Jurkat, Clone E6-1 (cell line): Measurements from ENCODE around the gene BEX3. TPM values are rescaled to one million over a fixed set of nuclear protein-coding genes. Genes with fewer than 3 reads are reported as not detected.
"Not testable (repeated sequence)": the region's sequence is repeated elsewhere in the genome, so short reads cannot be mapped to it uniquely, and the experiment has no call there.

Experiments used
- DNase-seq: peaks from one replicate; pipeline ENCODE4 v3.0.0-alpha.2; 2011; ENCODE audit warnings: low read depth, low spot score
- H3K4me3 ChIP-seq: 2 replicates; pipeline ENCODE4 v1.5.1; 2011; ENCODE audit warnings: mild to moderate bottlenecking, low read length, control low read depth, moderate library complexity
- polyA plus RNA-seq: library from polyadenylated mRNA; unstranded; fragments of >200 nt; gene quantifications from one replicate; pipeline ENCODE4 v1.2.1, GENCODE V29; 2012; ENCODE audit warnings: missing spikeins; ENCODE audit not compliant: insufficient read length, insufficient read depth

BEX3 gene
- polyA plus RNA-seq, result 162 TPM

- peak within 1 kb of the TSS; percentile 63 for H3K4me3 ChIP-seq
- DNase-seq, result peak; percentile 28
These were observed at the start of gene BEX3 for GRCh38 chrX:103376118-103376978. TSS of gene BEX3 (plus strand) at chrX:103376538. CDS start at chrX:103377522, 984 bp downstream.

GRCh38 chrX:103329991-103330390 lies 46.3 kb upstream of the BEX3 start, which contains the start of gene TCEAL7:
TSS of gene TCEAL7 (plus strand) at chrX:103330239. CDS start at chrX:103331404, 1,165 bp downstream.
- no peak within 1 kb of the TSS for H3K4me3 ChIP-seq
- no peak for DNase-seq

- no peak for DNase-seq
- no peak overlapping the region for H3K4me3 ChIP-seq
These were observed 45.6 kb upstream of the BEX3 start for GRCh38 chrX:103330681-103331288.

GRCh38 chrX:103338663-103339062 lies 37.7 kb upstream of the BEX3 start:
- no peak for DNase-seq
- H3K4me3 ChIP-seq, result no peak overlapping the region

GRCh38 chrX:103343105-103343504 lies 33.2 kb upstream of the BEX3 start:
- DNase-seq, result peak; percentile 28
- no peak overlapping the region for H3K4me3 ChIP-seq

GRCh38 chrX:103344606-103345005 lies 31.7 kb upstream of the BEX3 start:
- no peak for DNase-seq
- no peak overlapping the region for H3K4me3 ChIP-seq

GRCh38 chrX:103347682-103348397 lies 28.5 kb upstream of the BEX3 start:
- no peak overlapping the region for H3K4me3 ChIP-seq
- DNase-seq, result no peak

GRCh38 chrX:103356130-103356798 lies 20.1 kb upstream of the BEX3 start, which contains the start of gene TCEAL9:
TSS of gene TCEAL9 (plus strand) at chrX:103356506. CDS start at chrX:103357685, 1,179 bp downstream.
- DNase-seq, result peak; percentile 39
- H3K4me3 ChIP-seq, result peak within 1 kb of the TSS; percentile 74

GRCh38 chrX:103356858-103357257 lies 19.5 kb upstream of the BEX3 start:
- DNase-seq, result no peak
- H3K4me3 ChIP-seq, result peak overlapping the region; percentile 74

GRCh38 chrX:103357871-103358270 lies 18.5 kb upstream of the BEX3 start:
- no peak overlapping the region for H3K4me3 ChIP-seq
- no peak for DNase-seq

GRCh38 chrX:103359605-103360004 lies 16.7 kb upstream of the BEX3 start:
- not testable (repeated sequence) for DNase-seq, H3K4me3 ChIP-seq

- no peak for DNase-seq
- no peak overlapping the region for H3K4me3 ChIP-seq
These were observed 16.2 kb upstream of the BEX3 start for GRCh38 chrX:103360092-103360491.

GRCh38 chrX:103360916-103361315 lies 15.4 kb upstream of the BEX3 start:
- no peak overlapping the region for H3K4me3 ChIP-seq
- DNase-seq, result no peak

GRCh38 chrX:103361798-103362197 lies 14.5 kb upstream of the BEX3 start:
- DNase-seq, result no peak
- no peak overlapping the region for H3K4me3 ChIP-seq

GRCh38 chrX:103362474-103362873 lies 13.9 kb upstream of the BEX3 start:
- DNase-seq, result no peak
- H3K4me3 ChIP-seq, result no peak overlapping the region

GRCh38 chrX:103363046-103363445 lies 13.3 kb upstream of the BEX3 start:
- H3K4me3 ChIP-seq, result no peak overlapping the region
- DNase-seq, result no peak

- DNase-seq, result no peak
- H3K4me3 ChIP-seq, result no peak overlapping the region
These were observed 8.8 kb upstream of the BEX3 start for GRCh38 chrX:103367502-103367901.

- no peak overlapping the region for H3K4me3 ChIP-seq
- no peak for DNase-seq
These were observed 6.9 kb upstream of the BEX3 start for GRCh38 chrX:103369479-103369878.

- no peak overlapping the region for H3K4me3 ChIP-seq
- DNase-seq, result no peak
These were observed 3.5 kb upstream of the BEX3 start for GRCh38 chrX:103372886-103373285.
